Hepatocyte (in vitro differentiated cells): ENCODE results near the gene INPP4B. TPM values are rescaled to one million over a fixed set of nuclear protein-coding genes. Genes with fewer than 3 reads are reported as not detected.

Experiments used
- DNase-seq: peaks from one replicate; pipeline ENCODE4 v3.0.0-alpha.2; 2016; ENCODE audit warnings: low spot score
- H2AFZ ChIP-seq: fragments of 200-600 bp; sonication (generic); 2 replicates; pipeline ENCODE4 v1.6.0; 2016; ENCODE audit warnings: antibody characterized with exemption, mild to moderate bottlenecking
- H3K27ac ChIP-seq: fragments of 200-600 bp; sonication (generic); 2 replicates; pipeline ENCODE4 v1.5.1; 2016; ENCODE audit warnings: mild to moderate bottlenecking
- H3K27me3 ChIP-seq: fragments of 200-600 bp; sonication (generic); 2 replicates; pipeline ENCODE4 v1.6.1; 2016
- H3K36me3 ChIP-seq: fragments of 200-600 bp; sonication (generic); replicated peaks from 2 replicates; pipeline ENCODE4 v1.5.1; 2016; ENCODE audit warnings: low read depth; ENCODE audit not compliant: insufficient read depth
- H3K4me1 ChIP-seq: fragments of 200-600 bp; sonication (generic); 2 replicates; pipeline ENCODE4 v1.5.1; 2016; ENCODE audit warnings: mild to moderate bottlenecking, moderate library complexity; ENCODE audit not compliant: insufficient read depth
- H3K4me2 ChIP-seq: fragments of 200-600 bp; sonication (generic); 2 replicates; pipeline ENCODE4 v1.6.0; 2016
- H3K4me3 ChIP-seq: fragments of 200-600 bp; sonication (generic); 2 replicates; pipeline ENCODE4 v1.5.1; 2016; ENCODE audit warnings: mild to moderate bottlenecking
- H3K79me2 ChIP-seq: fragments of 200-600 bp; sonication (generic); 2 replicates; pipeline ENCODE4 v1.6.0; 2017; ENCODE audit warnings: mild to moderate bottlenecking
- H3K9me2 ChIP-seq: fragments of 200-600 bp; sonication (generic); replicated peaks from 2 replicates; pipeline ENCODE4 v1.6.0; 2017; ENCODE audit warnings: mild to moderate bottlenecking; ENCODE audit not compliant: insufficient read depth
- H3K9me3 ChIP-seq: fragments of 200-600 bp; sonication (generic); 2 replicates; pipeline ENCODE4 v1.5.1; 2016; ENCODE audit warnings: low read depth, mild to moderate bottlenecking
- H4K20me1 ChIP-seq: fragments of 200-600 bp; sonication (generic); 2 replicates; pipeline ENCODE4 v1.6.0; 2016; ENCODE audit warnings: mild to moderate bottlenecking; ENCODE audit not compliant: insufficient read depth, poor library complexity, severe bottlenecking
- EZH2 ChIP-seq: fragments of 200-600 bp; sonication (generic); IDR thresholded peaks from 2 replicates; pipeline ENCODE4 v1.6.1; 2016; ENCODE audit warnings: antibody characterized with exemption, mild to moderate bottlenecking, borderline replicate concordance
- EZH2phosphoT487 ChIP-seq: fragments of 200-600 bp; sonication (generic); IDR thresholded peaks from one replicate; pipeline ENCODE4 v1.6.1; 2018; ENCODE audit warnings: antibody characterized with exemption, mild to moderate bottlenecking, low read depth, moderate library complexity; ENCODE audit not compliant: unreplicated experiment, severe bottlenecking
- WGBS: methylation state at CpG from one replicate; pipeline ENCODE4 v1.1.6; 2016; ENCODE audit warnings: low lambda C conversion rate; ENCODE audit errors: missing lambda C conversion rate; 5-methylcytosine and 5-hydroxymethylcytosine counted together
- polyA plus RNA-seq: library from polyadenylated mRNA; unstranded; fragments of >200 nt; fragmentation: Nextera tagmentation; extraction: Ambion mirVana; gene quantifications from 2 replicates; pipeline ENCODE4 v1.2.1, GENCODE V29; 2016
- total RNA-seq: library from RNA; depleted of rRNA; stranded (reverse); fragments of >200 nt; gene quantifications from 2 replicates; pipeline ENCODE4 v1.2.3, GENCODE V29; 2014
- TF ChIP-seq, protein P1 (sequence below): fragments of 200-600 bp; sonication (generic); IDR thresholded peaks from 2 replicates; pipeline ENCODE4 v1.5.1; 2016; ENCODE audit warnings: antibody characterized with exemption, mild to moderate bottlenecking; ENCODE audit not compliant: poor library complexity

INPP4B gene
- total and polyA plus RNA-seq, 2 experiments from 2014 or later: 4.2 to 7.1 TPM

DNA sequence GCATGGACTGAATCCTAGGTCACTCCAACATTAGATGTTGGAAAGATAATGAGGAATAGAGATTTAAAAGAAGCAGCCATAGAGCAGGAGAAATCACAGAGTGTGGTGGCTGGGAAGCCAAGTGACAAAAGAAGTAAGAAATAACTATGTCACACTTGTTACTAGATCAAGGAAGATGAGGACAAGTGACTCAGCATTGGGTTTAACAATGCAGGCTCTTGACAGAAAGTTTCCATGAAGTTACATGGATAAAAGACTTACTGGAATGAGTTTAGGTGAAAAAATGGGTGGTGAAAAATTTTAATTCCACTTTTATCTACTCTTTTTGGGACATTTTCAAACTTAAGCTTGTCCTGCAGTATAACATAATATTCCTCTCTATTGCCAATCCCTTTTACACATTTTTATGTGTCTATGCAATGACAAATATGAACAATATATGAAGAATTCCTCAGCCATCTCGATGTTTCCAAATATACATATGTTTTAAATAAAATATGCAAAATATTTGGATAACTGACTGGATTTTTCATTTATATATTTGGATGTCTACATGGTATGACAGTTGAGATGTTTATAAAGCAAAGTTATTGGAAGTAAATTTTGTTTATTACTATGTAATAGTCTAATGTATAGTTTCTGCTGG lies 747.1 kb downstream of the INPP4B start:
- H3K27ac ChIP-seq: no peak overlapping the region
- H3K79me2 ChIP-seq: no peaks in the 10 kb centered on the region
- no peaks in the 10 kb centered on the region for H3K36me3 ChIP-seq
- 94% methylated on average over 1 of the region's 1 CpG for WGBS
- H3K9me2 ChIP-seq: no peaks in the 10 kb centered on the region
- H3K4me2 ChIP-seq: no peak overlapping the region
- H3K9me3 ChIP-seq: no peaks in the 10 kb centered on the region
- no peaks in the 10 kb centered on the region for H3K27me3 ChIP-seq
- no peak overlapping the region for H3K4me3 ChIP-seq
- H3K4me1 ChIP-seq: no peaks in the 10 kb centered on the region
- TF ChIP-seq EZH2 (no peak), EZH2phosphoT487 (no peak)
- TF ChIP-seq, protein P1, sequence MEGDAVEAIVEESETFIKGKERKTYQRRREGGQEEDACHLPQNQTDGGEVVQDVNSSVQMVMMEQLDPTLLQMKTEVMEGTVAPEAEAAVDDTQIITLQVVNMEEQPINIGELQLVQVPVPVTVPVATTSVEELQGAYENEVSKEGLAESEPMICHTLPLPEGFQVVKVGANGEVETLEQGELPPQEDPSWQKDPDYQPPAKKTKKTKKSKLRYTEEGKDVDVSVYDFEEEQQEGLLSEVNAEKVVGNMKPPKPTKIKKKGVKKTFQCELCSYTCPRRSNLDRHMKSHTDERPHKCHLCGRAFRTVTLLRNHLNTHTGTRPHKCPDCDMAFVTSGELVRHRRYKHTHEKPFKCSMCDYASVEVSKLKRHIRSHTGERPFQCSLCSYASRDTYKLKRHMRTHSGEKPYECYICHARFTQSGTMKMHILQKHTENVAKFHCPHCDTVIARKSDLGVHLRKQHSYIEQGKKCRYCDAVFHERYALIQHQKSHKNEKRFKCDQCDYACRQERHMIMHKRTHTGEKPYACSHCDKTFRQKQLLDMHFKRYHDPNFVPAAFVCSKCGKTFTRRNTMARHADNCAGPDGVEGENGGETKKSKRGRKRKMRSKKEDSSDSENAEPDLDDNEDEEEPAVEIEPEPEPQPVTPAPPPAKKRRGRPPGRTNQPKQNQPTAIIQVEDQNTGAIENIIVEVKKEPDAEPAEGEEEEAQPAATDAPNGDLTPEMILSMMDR: no peak
- no peak overlapping the region for H2AFZ ChIP-seq
- no peaks in the 10 kb centered on the region for H4K20me1 ChIP-seq
- DNase-seq: no peak

DNA sequence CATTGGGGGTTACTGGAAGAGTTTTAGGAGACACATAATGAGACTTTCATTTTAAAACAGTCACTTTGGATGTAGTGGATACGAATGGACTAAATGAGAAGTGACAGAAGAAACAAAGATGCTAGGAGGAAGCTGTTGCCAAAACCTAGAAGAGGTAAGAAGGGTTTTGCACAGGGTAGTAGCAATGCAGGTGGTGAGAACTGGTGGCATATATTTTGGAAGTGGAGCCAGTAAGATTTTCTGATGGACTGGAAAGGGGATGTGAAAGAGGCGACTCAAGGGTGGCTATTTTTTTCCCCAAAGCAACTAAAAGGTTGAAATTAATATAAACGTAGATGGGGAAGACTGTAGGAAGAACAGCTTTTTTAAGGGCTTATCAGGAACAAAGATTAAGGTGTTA lies 747.7 kb downstream of the INPP4B start:
- TF ChIP-seq EZH2 (no peak), EZH2phosphoT487 (no peak)
- TF ChIP-seq, protein P1: no peak
- WGBS: 93% methylated on average over 3 of the region's 3 CpGs

DNA sequence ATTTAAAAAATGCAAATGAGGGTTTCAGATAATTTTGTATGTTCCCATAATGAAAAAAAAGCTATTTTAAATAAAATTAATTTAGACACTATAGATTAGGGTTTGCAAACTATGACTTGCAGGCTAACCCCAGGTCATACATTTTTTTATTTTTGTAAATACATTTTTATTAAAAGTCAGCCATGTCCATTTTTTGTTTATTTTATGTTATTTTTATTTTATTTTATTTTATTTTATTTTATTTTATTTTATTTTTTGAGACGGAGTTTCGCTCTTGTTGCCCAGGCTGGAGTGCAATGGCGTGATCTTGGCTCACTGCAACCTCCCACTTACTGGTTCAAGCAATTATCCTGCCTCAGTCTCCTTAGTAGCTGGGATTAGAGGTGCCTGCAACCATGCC lies 749.1 kb downstream of the INPP4B start:
- H3K4me3 ChIP-seq: no peak overlapping the region
- no peaks in the 10 kb centered on the region for H3K9me3 ChIP-seq
- no peaks in the 10 kb centered on the region for H3K27me3 ChIP-seq
- WGBS: 91% methylated on average over 3 of the region's 3 CpGs
- H3K4me2 ChIP-seq: no peak overlapping the region
- TF ChIP-seq, protein P1: no peak
- TF ChIP-seq EZH2phosphoT487 (no peak), EZH2 (no peak)
- H2AFZ ChIP-seq: no peak overlapping the region
- H3K79me2 ChIP-seq: no peaks in the 10 kb centered on the region
- H4K20me1 ChIP-seq: no peaks in the 10 kb centered on the region
- H3K27ac ChIP-seq: no peak overlapping the region
- no peaks in the 10 kb centered on the region for H3K4me1 ChIP-seq
- no peak for DNase-seq
- H3K9me2 ChIP-seq: no peaks in the 10 kb centered on the region
- no peaks in the 10 kb centered on the region for H3K36me3 ChIP-seq

More for the DNA sequence above, 747.7 kb downstream of the INPP4B start:
- no peaks in the 10 kb centered on the region for H3K36me3 ChIP-seq
- H3K4me1 ChIP-seq: no peaks in the 10 kb centered on the region
- no peaks in the 10 kb centered on the region for H3K27me3 ChIP-seq
- H3K27ac ChIP-seq: no peak overlapping the region
- H3K79me2 ChIP-seq: no peaks in the 10 kb centered on the region
- H3K9me3 ChIP-seq: no peaks in the 10 kb centered on the region
- no peaks in the 10 kb centered on the region for H4K20me1 ChIP-seq
- DNase-seq: no peak
- no peak overlapping the region for H2AFZ ChIP-seq
- no peak overlapping the region for H3K4me2 ChIP-seq
- no peaks in the 10 kb centered on the region for H3K9me2 ChIP-seq
- H3K4me3 ChIP-seq: no peak overlapping the region
